ENCODE measurements around the gene RUNDC3A. TPM values are rescaled to one million over a fixed set of nuclear protein-coding genes. Genes with fewer than 3 reads are reported as not detected.
"Not testable (repeated sequence)": the region's sequence is repeated elsewhere in the genome, so short reads cannot be mapped to it uniquely, and the experiment has no call there.

The RUNDC3A gene
- total RNA-seq, 1 experiment from 2014 or later = 0.29 TPM

DNA sequence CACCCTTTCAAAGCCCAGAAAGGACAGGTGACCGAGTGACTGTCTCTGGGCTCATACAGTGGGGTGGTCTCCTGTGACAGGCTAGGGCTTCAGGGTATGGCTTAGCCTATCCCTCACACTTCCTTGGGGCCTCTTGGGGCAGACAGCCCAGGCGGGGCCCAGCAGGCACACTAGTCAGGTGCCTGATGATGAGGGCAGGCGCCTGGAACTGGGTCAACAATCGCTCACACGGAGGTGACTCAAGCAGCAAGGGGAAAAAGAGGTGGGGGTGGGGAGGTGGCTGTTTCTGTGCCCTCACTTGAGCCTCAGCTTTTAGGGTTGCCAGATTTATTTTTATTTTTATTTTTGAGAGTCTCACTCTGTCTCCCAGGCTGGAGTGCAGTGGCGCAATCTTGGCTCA is 30.3 kb downstream of the RUNDC3A start:
- ChIA-PET POLR2A (ENCODE audit: unreplicated experiment) (no interaction called here), CTCF (no interaction called here)
- no peaks in the 10 kb centered on the region for H3K36me3 ChIP-seq (ENCODE audit: low read depth, low read length)
- H3K4me3 ChIP-seq (ENCODE audit: low read length) = no peak overlapping the region
- H3K27me3 ChIP-seq (ENCODE audit: low read length) = no peaks in the 10 kb centered on the region
- no peaks in the 10 kb centered on the region for H3F3A ChIP-seq (ENCODE audit: low read length, unreplicated experiment)
- ATAC-seq (peak; percentile 92), DNase-seq (peak; percentile 62)
- peak overlapping the region; percentile 62; the same call in 1 of the 2 replicates for H2AFZ ChIP-seq (ENCODE audit: low read length)
- H3K27ac ChIP-seq (ENCODE audit: low read length) = no peak overlapping the region
- no peaks in the 10 kb centered on the region for H4K20me1 ChIP-seq (ENCODE audit: low read length)
- no peaks in the 10 kb centered on the region for H3K9me2 ChIP-seq (replicated peaks; ENCODE audit: low read length)
- no peak overlapping the region for H3K9ac ChIP-seq (ENCODE audit: low read length)
- H3K4me1 ChIP-seq (ENCODE audit: insufficient read depth, low read length) = peaks cover 7% of the 10 kb centered on the region
- H3K79me2 ChIP-seq (ENCODE audit: low read length) = no peaks in the 10 kb centered on the region
- H3K9me3 ChIP-seq (ENCODE audit: low read length) = no peaks in the 10 kb centered on the region
- no peak overlapping the region for H3K4me2 ChIP-seq (ENCODE audit: low read length)
- intact Hi-C loops (cut with micrococcal nuclease) = no loop called here
- TF ChIP-seq, protein P1, sequence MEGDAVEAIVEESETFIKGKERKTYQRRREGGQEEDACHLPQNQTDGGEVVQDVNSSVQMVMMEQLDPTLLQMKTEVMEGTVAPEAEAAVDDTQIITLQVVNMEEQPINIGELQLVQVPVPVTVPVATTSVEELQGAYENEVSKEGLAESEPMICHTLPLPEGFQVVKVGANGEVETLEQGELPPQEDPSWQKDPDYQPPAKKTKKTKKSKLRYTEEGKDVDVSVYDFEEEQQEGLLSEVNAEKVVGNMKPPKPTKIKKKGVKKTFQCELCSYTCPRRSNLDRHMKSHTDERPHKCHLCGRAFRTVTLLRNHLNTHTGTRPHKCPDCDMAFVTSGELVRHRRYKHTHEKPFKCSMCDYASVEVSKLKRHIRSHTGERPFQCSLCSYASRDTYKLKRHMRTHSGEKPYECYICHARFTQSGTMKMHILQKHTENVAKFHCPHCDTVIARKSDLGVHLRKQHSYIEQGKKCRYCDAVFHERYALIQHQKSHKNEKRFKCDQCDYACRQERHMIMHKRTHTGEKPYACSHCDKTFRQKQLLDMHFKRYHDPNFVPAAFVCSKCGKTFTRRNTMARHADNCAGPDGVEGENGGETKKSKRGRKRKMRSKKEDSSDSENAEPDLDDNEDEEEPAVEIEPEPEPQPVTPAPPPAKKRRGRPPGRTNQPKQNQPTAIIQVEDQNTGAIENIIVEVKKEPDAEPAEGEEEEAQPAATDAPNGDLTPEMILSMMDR (conservative IDR thresholded peaks at IDR 0.05; ENCODE audit: low read depth, low read length) = no peak
- TF ChIP-seq EZH2phosphoT487 (IDR thresholded peaks at IDR 0.05; ENCODE audit: borderline replicate concordance, low read length) (no peak), EZH2 (IDR thresholded peaks at IDR 0.05; ENCODE audit: low read length, unreplicated experiment) (no peak)
- no TSS peak for BruUV-seq (replicated peaks)

DNA sequence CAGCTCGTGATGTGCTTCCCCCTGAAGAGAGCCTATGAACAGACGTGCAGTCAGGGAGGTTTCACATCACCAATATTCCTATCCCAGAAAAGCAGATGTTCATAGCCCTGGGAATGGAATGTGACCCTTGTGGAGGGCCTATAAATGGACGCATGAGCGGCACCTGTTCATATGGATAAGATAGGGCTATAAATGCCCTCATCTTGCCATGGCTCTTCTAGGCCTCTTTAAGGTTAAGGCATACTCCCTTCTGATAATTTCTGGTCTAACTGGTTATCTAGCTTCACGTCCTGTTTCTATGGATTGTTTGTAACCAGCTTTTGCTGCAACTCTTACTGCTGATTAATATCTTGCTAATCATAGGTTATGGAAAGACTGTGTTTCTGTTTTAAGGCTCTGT is 32.2 kb downstream of the RUNDC3A start:
- H3K9ac ChIP-seq (ENCODE audit: low read length); H3K79me2 ChIP-seq (ENCODE audit: low read length); H3K4me1 ChIP-seq (ENCODE audit: insufficient read depth, low read length); H4K20me1 ChIP-seq (ENCODE audit: low read length); CTCF ChIA-PET; DNase-seq; H3K9me3 ChIP-seq (ENCODE audit: low read length); ATAC-seq; POLR2A ChIA-PET (ENCODE audit: unreplicated experiment); H2AFZ ChIP-seq (ENCODE audit: low read length); BruUV-seq (replicated peaks); H3K4me3 ChIP-seq (ENCODE audit: low read length); H3K36me3 ChIP-seq (ENCODE audit: low read depth, low read length); H3F3A ChIP-seq (ENCODE audit: low read length, unreplicated experiment); intact Hi-C loops (cut with micrococcal nuclease); H3K27ac ChIP-seq (ENCODE audit: low read length); H3K4me2 ChIP-seq (ENCODE audit: low read length); H3K9me2 ChIP-seq (replicated peaks; ENCODE audit: low read length); H3K27me3 ChIP-seq (ENCODE audit: low read length): not testable (repeated sequence)

DNA sequence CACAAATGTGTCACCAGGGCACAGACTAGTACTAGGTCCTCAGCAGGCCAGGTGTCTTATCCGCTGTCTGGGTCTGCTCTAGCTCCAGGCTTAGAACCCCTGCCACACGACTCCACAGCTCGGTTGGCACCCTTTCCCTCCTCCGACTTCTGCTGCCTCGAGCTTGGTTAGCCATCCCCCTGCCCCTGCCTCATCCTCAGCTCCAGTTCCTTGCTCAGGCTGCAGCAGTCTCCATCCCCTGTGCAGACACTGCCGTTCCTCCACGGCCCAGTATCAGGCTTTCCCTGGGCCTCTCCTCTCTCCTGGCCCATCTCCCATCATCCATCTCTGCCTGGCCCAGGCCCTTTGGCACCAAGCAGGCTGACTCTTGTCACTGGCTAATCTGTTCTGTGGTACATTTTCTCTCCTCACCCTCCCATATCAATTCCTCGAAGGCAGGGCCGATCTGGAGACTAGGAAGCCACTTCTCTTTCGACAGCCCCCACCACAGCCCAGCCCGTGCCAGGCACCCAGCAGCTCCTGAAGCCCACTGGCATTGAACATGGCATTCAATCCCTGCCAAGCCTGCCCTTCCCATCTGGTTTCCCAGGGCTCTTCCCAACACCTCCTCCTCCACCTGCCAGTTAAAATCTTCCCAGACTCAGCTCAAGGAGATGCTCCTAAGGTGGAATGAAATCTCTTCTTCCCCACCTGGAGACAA is 35.3 kb downstream of the RUNDC3A start:
- POLR2A ChIA-PET (ENCODE audit: unreplicated experiment) = no interaction called here
- Histone ChIP-seq H3K4me1 (ENCODE audit: insufficient read depth, low read length) (peaks cover 7% of the 10 kb centered on the region), H3K27ac (ENCODE audit: low read length) (no peak overlapping the region), H3K9ac (ENCODE audit: low read length) (no peak overlapping the region), H3K27me3 (ENCODE audit: low read length) (no peaks in the 10 kb centered on the region), H3F3A (ENCODE audit: low read length, unreplicated experiment) (no peaks in the 10 kb centered on the region), H4K20me1 (ENCODE audit: low read length) (no peaks in the 10 kb centered on the region), H3K9me2 (replicated peaks; ENCODE audit: low read length) (no peaks in the 10 kb centered on the region), H3K79me2 (ENCODE audit: low read length) (peaks cover 15% of the 10 kb centered on the region), H2AFZ (ENCODE audit: low read length) (no peak overlapping the region), H3K4me3 (ENCODE audit: low read length) (no peak overlapping the region), H3K4me2 (ENCODE audit: low read length) (no peak overlapping the region), H3K9me3 (ENCODE audit: low read length) (no peaks in the 10 kb centered on the region), H3K36me3 (ENCODE audit: low read depth, low read length) (no peaks in the 10 kb centered on the region)
- CTCF ChIA-PET = no interaction called here
- no peak for ATAC-seq
- intact Hi-C loops (cut with micrococcal nuclease) = loop anchor here (2.0 kb wide), 2 partner anchors 13 to 35 kb away; partner anchors contain the start of gene RUNDC3A
- no peak for DNase-seq
- BruUV-seq (replicated peaks) = no TSS peak
- TF ChIP-seq EZH2 (IDR thresholded peaks at IDR 0.05; ENCODE audit: low read length, unreplicated experiment) (no peak), EZH2phosphoT487 (IDR thresholded peaks at IDR 0.05; ENCODE audit: borderline replicate concordance, low read length) (no peak)
- TF ChIP-seq, protein P1 (conservative IDR thresholded peaks at IDR 0.05; ENCODE audit: low read depth, low read length) = no peak

All from PC-3 (cell line).